Measurements from ENCODE around the gene TBL2. TPM values are rescaled to one million over a fixed set of nuclear protein-coding genes. Genes with fewer than 3 reads are reported as not detected.
A peak's percentile ranks its signal among the peaks of the same experiment; 100 is the strongest.

Gene TBL2
- total RNA-seq, 3 donors from 2014 or later, result 25.4 to 42.4 (median 31.1) TPM

DNA sequence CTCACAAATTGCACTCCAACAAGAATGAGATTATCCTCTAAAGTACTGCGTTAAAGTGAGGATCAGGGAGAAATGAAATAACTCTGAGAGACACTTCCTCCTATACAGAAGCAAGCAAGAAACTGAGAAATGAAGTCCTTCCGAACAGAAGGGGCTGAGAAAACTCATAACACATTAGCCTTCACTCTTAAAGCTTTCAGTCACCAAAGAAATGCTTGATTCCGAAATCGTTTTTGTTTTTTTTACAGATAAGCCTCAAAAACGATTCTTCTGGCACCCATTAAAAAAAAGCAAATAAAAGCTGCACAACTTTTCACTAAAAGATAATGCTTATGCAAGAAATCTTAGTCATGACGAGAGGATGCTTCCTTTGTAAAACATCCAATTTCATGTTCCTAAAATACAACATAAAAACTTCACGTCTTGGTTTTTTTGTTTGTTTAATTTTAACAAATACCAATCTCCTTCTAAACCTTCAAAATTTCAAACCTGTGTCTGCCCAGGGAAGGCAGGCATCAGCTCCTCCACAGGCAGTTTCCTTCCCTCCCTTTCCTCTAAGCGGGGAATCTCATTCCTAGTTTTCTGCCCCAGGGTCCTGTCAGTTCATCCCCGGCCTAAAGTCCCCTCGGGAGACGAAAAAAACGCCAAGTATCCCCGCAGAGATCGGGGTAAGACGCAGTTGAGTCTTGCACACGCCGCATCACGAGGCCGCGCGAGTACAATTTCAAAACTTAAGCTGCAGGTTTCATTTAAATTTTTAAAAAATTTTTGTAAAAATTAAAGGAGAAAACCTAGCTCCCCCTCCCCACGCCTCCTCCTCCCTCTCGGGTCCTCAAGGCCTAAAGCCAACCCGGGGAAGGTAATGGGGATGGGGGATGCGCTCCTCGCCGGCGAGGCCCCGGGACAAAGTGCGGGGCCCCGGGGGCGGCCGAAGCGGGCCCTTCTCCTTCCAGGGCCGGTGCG is 57.4 kb downstream of the TBL2 start:
- ATAC-seq, result no peak

DNA sequence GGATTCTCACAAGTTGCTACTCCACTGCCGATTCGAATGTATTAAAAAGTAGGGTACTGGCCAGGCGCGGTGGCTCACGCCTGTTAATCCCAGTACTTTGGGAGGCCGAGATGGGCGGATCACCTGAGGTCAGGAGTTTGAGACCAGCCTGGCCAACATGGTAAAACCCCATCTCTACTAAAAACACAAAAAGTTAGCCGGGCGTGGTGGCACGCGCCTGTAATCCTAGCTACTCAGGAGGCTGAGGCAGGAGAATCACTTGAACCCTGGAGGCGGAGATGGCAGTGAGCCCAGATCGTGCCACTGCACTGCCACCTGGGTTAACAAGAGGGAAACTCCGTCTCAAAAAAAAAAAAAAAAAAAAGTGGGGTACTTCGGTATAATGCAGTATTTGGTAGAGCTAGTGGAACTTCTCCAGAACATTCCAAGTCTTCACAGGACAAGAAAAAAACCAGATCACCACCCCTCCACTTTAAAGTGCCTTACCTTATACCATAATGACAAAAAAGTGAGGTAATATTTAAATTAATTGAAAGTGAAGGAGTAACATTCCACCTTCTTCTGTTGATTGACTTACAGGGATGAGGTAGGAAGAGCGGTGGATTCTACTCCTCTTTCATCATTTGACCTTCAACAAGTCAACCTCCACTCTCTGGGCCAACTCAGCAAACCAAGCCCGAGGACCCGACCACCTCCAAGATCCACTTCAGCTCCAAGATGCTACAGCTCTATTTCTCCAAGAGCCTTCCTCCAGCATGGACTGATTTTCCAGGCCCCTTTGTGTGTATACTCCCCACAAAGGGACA is 58.3 kb downstream of the TBL2 start:
- no peak overlapping the region for H3K4me3 ChIP-seq

More for the DNA sequence above, 57.4 kb downstream of the TBL2 start:
- Histone ChIP-seq H3K4me3 (peak overlapping the region; percentile 80), H3K4me1 (ENCODE audit: low read depth) (peaks cover 29% of the 10 kb centered on the region), H3K9me3 (no peaks in the 10 kb centered on the region), H3K36me3 (ENCODE audit: low read depth) (no peaks in the 10 kb centered on the region)
- intact Hi-C loops (cut with DNase I, micrococcal nuclease), result no loop called here
- TF ChIP-seq, protein P1, sequence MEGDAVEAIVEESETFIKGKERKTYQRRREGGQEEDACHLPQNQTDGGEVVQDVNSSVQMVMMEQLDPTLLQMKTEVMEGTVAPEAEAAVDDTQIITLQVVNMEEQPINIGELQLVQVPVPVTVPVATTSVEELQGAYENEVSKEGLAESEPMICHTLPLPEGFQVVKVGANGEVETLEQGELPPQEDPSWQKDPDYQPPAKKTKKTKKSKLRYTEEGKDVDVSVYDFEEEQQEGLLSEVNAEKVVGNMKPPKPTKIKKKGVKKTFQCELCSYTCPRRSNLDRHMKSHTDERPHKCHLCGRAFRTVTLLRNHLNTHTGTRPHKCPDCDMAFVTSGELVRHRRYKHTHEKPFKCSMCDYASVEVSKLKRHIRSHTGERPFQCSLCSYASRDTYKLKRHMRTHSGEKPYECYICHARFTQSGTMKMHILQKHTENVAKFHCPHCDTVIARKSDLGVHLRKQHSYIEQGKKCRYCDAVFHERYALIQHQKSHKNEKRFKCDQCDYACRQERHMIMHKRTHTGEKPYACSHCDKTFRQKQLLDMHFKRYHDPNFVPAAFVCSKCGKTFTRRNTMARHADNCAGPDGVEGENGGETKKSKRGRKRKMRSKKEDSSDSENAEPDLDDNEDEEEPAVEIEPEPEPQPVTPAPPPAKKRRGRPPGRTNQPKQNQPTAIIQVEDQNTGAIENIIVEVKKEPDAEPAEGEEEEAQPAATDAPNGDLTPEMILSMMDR (IDR thresholded peaks at IDR 0.05), result no peak
- no peak for DNase-seq

DNA sequence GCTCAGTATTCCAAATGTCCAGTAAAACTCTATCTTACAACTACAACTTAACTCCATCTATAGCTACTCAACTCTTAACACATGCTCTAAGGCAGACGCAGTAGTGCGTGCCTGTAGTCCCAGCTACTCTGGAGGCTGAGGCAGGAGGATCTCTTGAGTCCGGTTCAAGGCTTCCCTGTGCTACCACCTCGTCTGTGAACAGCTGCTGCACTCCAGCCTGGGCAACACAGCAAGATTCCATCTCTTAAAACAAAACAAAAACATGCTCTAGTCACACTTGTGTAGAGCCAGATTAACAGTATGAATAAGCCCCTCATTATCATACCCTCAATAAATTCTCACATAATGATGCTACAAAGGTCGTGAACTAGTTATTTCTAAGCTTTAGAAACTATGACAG is 59.9 kb downstream of the TBL2 start:
- intact Hi-C loops (cut with DNase I, micrococcal nuclease), result no loop called here
- peaks cover 29% of the 10 kb centered on the region for H3K4me1 ChIP-seq (ENCODE audit: low read depth)
- DNase-seq (no peak), ATAC-seq (no peak)
- TF ChIP-seq, protein P1 (IDR thresholded peaks at IDR 0.05), result no peak
- no peaks in the 10 kb centered on the region for H3K9me3 ChIP-seq
- no peaks in the 10 kb centered on the region for H3K36me3 ChIP-seq (ENCODE audit: low read depth)
- H3K4me3 ChIP-seq, result no peak overlapping the region

More for the DNA sequence above, 58.3 kb downstream of the TBL2 start:
- ATAC-seq (no peak), DNase-seq (peak in 2 of 3 donors; percentile 28 to 35)
- no peaks in the 10 kb centered on the region for H3K9me3 ChIP-seq
- H3K4me1 ChIP-seq (ENCODE audit: low read depth), result peaks cover 29% of the 10 kb centered on the region
- intact Hi-C loops (cut with DNase I, micrococcal nuclease), result no loop called here
- TF ChIP-seq, protein P1 (IDR thresholded peaks at IDR 0.05), result no peak
- H3K36me3 ChIP-seq (ENCODE audit: low read depth), result no peaks in the 10 kb centered on the region

Other genes with a start within 250 kb of the TBL2 start
- under 1 TPM in 2 of 3 donors, not detected in 1; 0.12 to 0.47 TPM for gene FZD9, start 144.8 kb downstream of the TBL2 start, total RNA-seq
- gene BAZ1B, start 56.3 kb downstream of the TBL2 start, total RNA-seq, result 10 to 100 TPM; 37.4 to 76.0 (median 41.4) TPM
- 100 to 1,000 TPM in 1 of 3 donors, 10 to 100 TPM in 2; 59.3 to 112 (median 62.0) TPM for gene BCL7B, start 20.9 kb downstream of the TBL2 start, total RNA-seq
- 10 to 100 TPM; 13.3 to 18.0 (median 15.1) TPM for gene MLXIPL, start 45.9 kb upstream of the TBL2 start, total RNA-seq
- gene VPS37D, start 89.3 kb upstream of the TBL2 start, total RNA-seq, result 1 to 10 TPM in 1 of 3 donors, under 1 TPM in 1, not detected in 1; 0.48 to 3.3 TPM
- 10 to 100 TPM in 2 of 3 donors, 1 to 10 TPM in 1; 8.7 to 10.5 (median 10.2) TPM for gene DNAJC30, start 104.9 kb upstream of the TBL2 start, total RNA-seq
- 10 to 100 TPM; 38.4 to 61.2 (median 43.0) TPM for gene BUD23, start 105.0 kb upstream of the TBL2 start, total RNA-seq
- 10 to 100 TPM in 1 of 3 donors, 1 to 10 TPM in 2; 5.2 to 23.9 (median 6.1) TPM for gene STX1A, start 141.1 kb upstream of the TBL2 start, total RNA-seq
- gene ABHD11, start 160.2 kb upstream of the TBL2 start, total RNA-seq, result 100 to 1,000 TPM in 1 of 3 donors, 10 to 100 TPM in 2; 55.3 to 115 (median 97.3) TPM
- 100 to 1,000 TPM; 229 to 621 (median 534) TPM for gene CLDN3, start 191.7 kb upstream of the TBL2 start, total RNA-seq